Activated CD4-positive, alpha-beta T cell treated with anti-CD3 and anti-CD28 coated beads, Interleukin-2, Interleukin-6, amounts not matched to agents 100 ng/mL and 50 ng/mL, durations not matched to agents 16 hours and 8 hours (primary cell): Measurements from ENCODE around the gene ZDHHC11.
"Not testable (repeated sequence)": the region's sequence is repeated elsewhere in the genome, so short reads cannot be mapped to it uniquely, and the experiment has no call there.

Experiments used
- DNase-seq: peaks from one replicate; pipeline ENCODE4 v3.0.0-alpha.2; 2020

The ZDHHC11 gene

GRCh38 chr5:878677-879076 is 27.9 kb upstream of the ZDHHC11 start:
- DNase-seq: not testable (repeated sequence)

GRCh38 chr5:878125-878524 is 27.3 kb upstream of the ZDHHC11 start:
- DNase-seq: no peak

GRCh38 chr5:876398-877365 is 25.9 kb upstream of the ZDHHC11 start:
- no peak for DNase-seq

- DNase-seq: no peak
Observed at GRCh38 chr5:875931-876330, 25.1 kb upstream of the ZDHHC11 start.

DNA sequence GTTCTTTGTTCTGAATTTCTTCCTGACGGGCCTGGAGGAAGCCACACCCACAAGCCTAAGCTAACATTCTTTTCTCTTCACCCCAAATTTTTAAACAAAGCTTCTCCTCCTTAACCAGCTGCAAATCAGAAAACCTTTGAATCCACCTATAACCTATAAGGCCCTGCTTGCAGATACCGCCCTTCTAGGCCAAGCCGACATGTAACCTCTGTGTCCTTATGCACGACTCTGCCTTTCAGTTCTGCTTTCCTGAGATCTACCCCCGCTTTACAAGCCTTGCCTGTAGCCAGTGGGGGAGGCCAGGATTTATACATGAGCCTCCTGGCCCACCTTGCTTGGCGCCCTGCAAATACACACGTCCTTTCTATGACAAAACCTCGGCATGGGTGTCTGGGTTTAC is 22.5 kb upstream of the ZDHHC11 start:
- no peak for DNase-seq

DNA sequence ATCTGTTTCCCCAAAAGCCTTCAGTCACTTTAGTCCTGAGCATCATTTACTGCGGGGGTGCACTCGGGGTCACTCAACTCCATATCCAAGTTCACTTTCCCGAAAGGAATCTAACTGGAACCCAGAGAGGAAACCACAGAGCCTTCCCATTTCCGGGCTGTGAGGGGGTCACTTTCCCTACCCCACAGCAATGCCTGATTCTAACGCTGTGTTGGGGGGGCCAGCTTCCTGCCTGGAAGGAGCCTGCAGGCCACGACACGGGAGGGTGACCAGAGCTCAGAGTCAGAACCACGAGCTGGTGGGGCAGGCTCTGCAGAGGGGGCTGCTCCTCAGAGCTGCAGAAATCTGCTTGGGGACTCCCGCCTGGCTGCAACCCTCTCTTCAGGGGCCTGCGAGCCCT is 21.5 kb upstream of the ZDHHC11 start:
- no peak for DNase-seq

GRCh38 chr5:871596-872298 is 21.0 kb upstream of the ZDHHC11 start:
- no peak for DNase-seq

DNA sequence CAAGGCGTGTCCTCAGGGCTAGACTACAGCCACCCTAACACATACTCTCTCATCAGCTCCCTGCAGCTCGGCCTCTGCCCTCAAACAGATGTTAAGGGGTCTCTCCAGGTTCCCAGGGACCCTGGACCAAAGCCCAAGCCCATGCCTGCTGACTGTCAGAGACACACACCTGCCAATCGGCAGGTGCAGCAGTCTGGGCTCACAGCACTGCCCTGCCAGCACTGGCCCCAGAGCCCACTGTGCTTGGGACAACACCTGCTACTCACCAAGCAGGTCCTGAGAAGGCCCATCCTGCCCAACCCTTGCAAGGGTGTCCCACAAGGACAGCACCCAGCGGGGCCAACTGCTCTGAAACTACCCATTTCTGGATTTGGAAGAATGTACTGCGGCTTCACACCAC is 20.2 kb upstream of the ZDHHC11 start:
- DNase-seq: no peak

DNA sequence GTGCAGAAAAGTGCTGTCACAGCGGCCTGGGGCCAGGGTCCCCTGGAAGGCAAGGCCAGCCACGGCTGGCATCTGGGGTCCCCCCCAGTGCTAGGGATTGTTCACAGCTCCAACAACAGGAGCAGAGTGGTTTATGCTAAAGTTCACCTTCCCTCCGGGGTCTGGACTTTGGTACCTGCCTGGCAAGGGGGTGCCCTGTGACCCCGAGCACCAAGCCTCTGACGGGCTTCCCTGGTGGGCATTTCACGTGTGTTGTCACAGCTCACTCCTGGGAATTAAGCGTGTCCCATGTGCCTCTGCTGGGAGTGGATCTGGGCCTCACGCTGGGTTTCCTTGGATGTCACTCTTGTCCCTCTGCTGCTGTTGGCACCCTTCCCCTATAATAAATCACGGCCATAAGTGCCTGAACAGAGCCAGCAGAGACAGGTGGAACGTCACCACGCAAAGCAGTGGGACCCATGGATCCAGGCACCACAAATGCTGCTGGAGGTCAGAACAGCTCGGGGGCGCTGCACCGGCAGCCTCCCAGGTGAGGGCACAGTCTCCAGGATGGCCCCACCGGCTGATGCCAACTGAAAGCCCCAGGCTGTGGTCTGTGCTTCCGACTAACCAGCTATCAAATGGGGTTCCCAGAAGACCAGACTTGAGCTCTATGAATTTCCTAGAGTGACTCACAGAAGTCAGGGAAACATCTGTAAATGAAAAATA is 17.8 kb upstream of the ZDHHC11 start:
- no peak for DNase-seq

- no peak for DNase-seq
Observed at GRCh38 chr5:867300-867870, 16.6 kb upstream of the ZDHHC11 start.

- no peak for DNase-seq
Observed at GRCh38 chr5:865771-866170, 15.0 kb upstream of the ZDHHC11 start.

DNA sequence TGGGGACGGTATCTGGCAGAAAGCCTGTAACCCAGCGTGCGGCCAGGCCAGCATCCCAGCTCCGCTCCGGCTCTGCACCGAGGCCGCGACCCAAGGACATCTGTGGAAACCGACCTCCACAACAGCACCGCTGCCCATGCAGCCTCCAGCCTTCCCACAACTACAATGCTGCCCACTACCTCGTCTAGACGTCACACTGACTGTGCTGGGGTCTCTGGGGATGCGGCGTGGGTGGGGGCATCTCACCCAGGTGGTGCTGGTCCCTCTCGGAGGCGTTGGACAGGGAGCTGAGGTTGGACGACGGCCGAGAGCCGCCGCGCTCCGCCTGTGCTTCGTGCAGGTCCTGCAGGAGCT is 14.4 kb upstream of the ZDHHC11 start:
- DNase-seq: no peak

- DNase-seq: no peak
Observed at GRCh38 chr5:864492-865167, 13.8 kb upstream of the ZDHHC11 start.

- no peak for DNase-seq
Observed at GRCh38 chr5:863244-863805, 12.5 kb upstream of the ZDHHC11 start.

GRCh38 chr5:862367-863243 is 11.8 kb upstream of the ZDHHC11 start:
- DNase-seq: no peak

GRCh38 chr5:861442-862366 is 10.9 kb upstream of the ZDHHC11 start:
- DNase-seq: no peak

DNA sequence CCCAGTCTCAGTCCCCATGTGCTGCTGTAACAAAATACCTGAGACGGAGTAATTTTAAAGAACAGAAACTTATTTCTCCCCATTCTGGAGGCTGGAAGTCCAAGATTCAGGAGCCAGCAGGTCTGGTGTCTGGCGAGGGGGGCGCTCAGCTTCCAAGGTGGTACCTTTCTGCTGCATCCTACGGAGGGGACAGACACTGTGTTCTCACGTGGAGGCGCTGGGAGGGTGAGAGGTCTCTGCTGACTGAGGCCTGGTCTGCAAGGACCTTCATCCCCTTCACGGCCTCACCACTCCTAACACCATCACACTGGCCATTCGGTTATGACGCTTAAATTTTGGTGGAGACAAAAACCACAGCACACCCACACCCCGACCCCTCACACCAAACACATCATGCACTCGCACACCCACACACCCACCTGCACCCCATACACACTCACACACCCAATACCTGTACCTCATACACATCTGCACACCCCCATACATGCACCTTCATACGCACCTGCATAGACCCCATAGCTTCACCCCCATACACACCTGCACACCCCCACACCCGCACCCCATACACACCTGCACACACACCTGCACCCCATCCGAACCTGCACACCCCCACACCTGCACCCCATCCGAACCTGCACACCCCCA is 9.8 kb upstream of the ZDHHC11 start:
- no peak for DNase-seq

DNA sequence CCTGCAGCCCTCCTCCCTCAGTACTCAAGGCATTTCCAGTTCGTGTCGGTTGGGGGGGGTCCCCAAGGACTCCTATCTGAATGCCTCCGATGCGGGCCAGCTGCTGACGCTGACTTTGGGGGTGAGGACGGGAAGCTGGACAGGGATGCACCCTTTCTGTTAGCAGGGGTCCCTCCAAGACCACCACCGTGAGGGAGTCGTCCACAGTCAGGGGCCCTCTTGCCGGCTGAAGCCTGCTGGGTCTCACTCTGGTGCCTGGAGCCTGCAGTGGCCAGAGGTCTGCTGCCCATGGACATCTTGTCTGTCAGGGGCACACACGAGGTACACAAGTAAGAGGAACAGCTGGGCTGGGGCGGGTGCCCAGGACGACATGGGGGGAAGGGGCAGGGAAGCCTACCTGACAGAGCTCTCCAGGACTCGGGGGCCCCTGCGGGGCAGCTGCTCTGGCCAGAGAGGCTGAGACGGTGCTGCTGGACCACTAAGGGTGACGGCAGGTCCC is 9.1 kb upstream of the ZDHHC11 start:
- no peak for DNase-seq

DNA sequence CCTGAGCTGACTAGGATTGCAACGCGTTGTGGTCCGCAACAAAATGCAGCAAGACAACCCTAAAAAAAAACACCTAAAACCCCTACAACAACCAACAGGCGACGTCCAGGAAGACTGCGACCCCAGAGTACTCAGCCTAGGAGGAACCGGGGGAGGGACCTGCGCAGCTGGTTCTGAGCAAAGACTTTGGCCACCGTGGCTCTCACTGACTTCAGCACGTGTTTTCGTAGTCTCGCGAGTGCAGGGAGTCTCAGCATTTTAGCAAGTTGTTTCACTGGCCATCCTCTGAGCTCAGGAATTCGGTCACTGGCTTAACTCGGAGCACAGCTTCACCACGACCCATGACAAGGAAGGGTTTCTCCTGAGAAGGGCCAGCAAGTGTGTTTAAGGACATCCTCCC is 8.6 kb upstream of the ZDHHC11 start:
- DNase-seq: no peak
